SK-N-SH (cell line): Measurements from ENCODE around the gene LIMK2. TPM values are rescaled to one million over a fixed set of nuclear protein-coding genes. Genes with fewer than 3 reads are reported as not detected.

ENCODE experiments used
- CTCF ChIA-PET: fragments of 300-600, 350-600 bp; formaldehyde crosslinking; extraction: SDS; loops from one replicate; lab custom pipeline; 2021; lab: Yijun Ruan, JAX
- POLR2A ChIA-PET: fragments of 350-600 bp; sonication (Branson Sonifier 250); formaldehyde crosslinking; extraction: SDS; loops from one replicate; lab custom pipeline; 2020; ENCODE audit warnings: antibody characterized with exemption, inconsistent platforms; lab: Yijun Ruan, JAX
- DNase-seq: peaks from one replicate; pipeline ENCODE4 v3.0.0; 2012
- H2AFZ ChIP-seq: fragments of 200-600 bp; sonication (generic); 2 replicates; pipeline ENCODE4 v1.8.1; 2016; ENCODE audit warnings: antibody characterized with exemption, mild to moderate bottlenecking, low read depth
- H3F3A ChIP-seq: fragments of 200-600 bp; sonication (generic); replicated peaks from 2 replicates; pipeline ENCODE3; 2016; ENCODE audit warnings: antibody characterized with exemption, mild to moderate bottlenecking; ENCODE audit not compliant: insufficient read depth
- H3K27ac ChIP-seq, 2 experiments: fragments of 200-500 bp in 1 of 2; fragments of 200-600 bp in 1 of 2; sonication (Bioruptor generic) in 1 of 2; sonication (generic), shearing (Covaris generic) in 1 of 2; 2 replicates each; pipeline versions ENCODE4 v1.5.1 to v1.6.1; 2014 to 2016; ENCODE audit warnings: low read depth in 2 of 2, inconsistent platforms in 1 of 2, low read length in 1 of 2, mild to moderate bottlenecking in 1 of 2, mixed read lengths in 1 of 2
- H3K27me3 ChIP-seq: fragments of 200-600 bp; sonication (generic), shearing (Covaris generic); 2 replicates; pipeline ENCODE4 v1.6.1; 2016; ENCODE audit warnings: mixed run types; ENCODE audit not compliant: insufficient read depth
- H3K36me3 ChIP-seq, 2 experiments: fragments of 200-500 bp in 1 of 2; fragments of 200-600 bp in 1 of 2; sonication (Bioruptor generic) in 1 of 2; sonication (generic) in 1 of 2; replicated peaks in 1 of 2; 2 replicates each; pipeline versions ENCODE3 to v1.5.1; 2014 to 2016; ENCODE audit warnings: low read length in 1 of 2, mild to moderate bottlenecking in 1 of 2; ENCODE audit not compliant: insufficient read depth in 2 of 2, control insufficient read depth in 1 of 2
- H3K4me1 ChIP-seq, 2 experiments: fragments of 200-500 bp in 1 of 2; fragments of 200-600 bp in 1 of 2; sonication (Bioruptor generic) in 1 of 2; sonication (generic), shearing (Covaris generic) in 1 of 2; 2 replicates each; pipeline versions ENCODE4 v1.5.1 to v1.6.1; 2014 to 2016; ENCODE audit warnings: low read depth in 1 of 2, low read length in 1 of 2, mixed run types in 1 of 2; ENCODE audit not compliant: insufficient read depth in 2 of 2, control insufficient read depth in 1 of 2
- H3K4me2 ChIP-seq: fragments of 200-600 bp; sonication (generic), shearing (Covaris generic); 2 replicates; pipeline ENCODE4 v1.6.1; 2017; ENCODE audit warnings: mixed run types
- H3K4me3 ChIP-seq, 2 experiments: fragments of 200-500 bp in 1 of 2; fragments of 200-600 bp in 1 of 2; sonication (Bioruptor generic) in 1 of 2; sonication (generic), shearing (Covaris generic) in 1 of 2; 2 replicates each; pipeline versions ENCODE4 v1.5.1 to v1.8.1; 2014 to 2016; ENCODE audit warnings: low read depth in 2 of 2, inconsistent platforms in 1 of 2, low read length in 1 of 2, mild to moderate bottlenecking in 1 of 2, mixed read lengths in 1 of 2, moderate library complexity in 1 of 2
- H3K79me2 ChIP-seq: fragments of 200-600 bp; sonication (generic); 2 replicates; pipeline ENCODE4 v1.8.1; 2017; ENCODE audit warnings: mild to moderate bottlenecking; ENCODE audit not compliant: insufficient read depth
- H3K9ac ChIP-seq: fragments of 200-600 bp; sonication (generic); 2 replicates; pipeline ENCODE4 v1.6.1; 2017; ENCODE audit warnings: mixed run types
- H3K9me2 ChIP-seq: fragments of 200-600 bp; sonication (generic); 2 replicates; pipeline ENCODE4 v1.6.1; 2017; ENCODE audit warnings: mixed run types
- H3K9me3 ChIP-seq: fragments of 200-600 bp; sonication (generic); 2 replicates; pipeline ENCODE4 v1.6.1; 2017; ENCODE audit warnings: mixed run types, mild to moderate bottlenecking, moderate library complexity
- H4K20me1 ChIP-seq: fragments of 200-600 bp; sonication (generic); 2 replicates; pipeline ENCODE4 v1.6.1; 2017; ENCODE audit warnings: mild to moderate bottlenecking, mixed run types; ENCODE audit not compliant: insufficient read depth
- CHD2 ChIP-seq: fragments of 150-350 bp; IDR thresholded peaks from 2 replicates; pipeline ENCODE4 v1.6.1; 2018; ENCODE audit warnings: low read length; ENCODE audit not compliant: partially characterized antibody
- EP300 ChIP-seq, 2 experiments: IDR thresholded peaks; 2 replicates each; pipeline versions ENCODE4 v1.4.0 to v1.6.1; 2012; ENCODE audit warnings: borderline replicate concordance in 1 of 2, low read depth in 1 of 2, low read length in 1 of 2
- FOSL2 ChIP-seq: IDR thresholded peaks from 2 replicates; pipeline ENCODE4 v1.4.0; 2012; ENCODE audit warnings: low read depth, mild to moderate bottlenecking, moderate library complexity, borderline replicate concordance
- GABPA ChIP-seq: IDR thresholded peaks from 2 replicates; pipeline ENCODE4 v1.4.0; 2012; ENCODE audit warnings: low read depth, mild to moderate bottlenecking
- MEF2A ChIP-seq: IDR thresholded peaks from 2 replicates; pipeline ENCODE4 v1.4.0; 2012; ENCODE audit warnings: low read depth, borderline replicate concordance
- NRF1 ChIP-seq: IDR thresholded peaks from 2 replicates; pipeline ENCODE4 v1.6.1; 2012; ENCODE audit warnings: low read depth, mild to moderate bottlenecking, low read length
- POLR2AphosphoS5 ChIP-seq: IDR thresholded peaks from 2 replicates; pipeline ENCODE4 v1.6.1; 2012; ENCODE audit warnings: low read depth, low read length
- RFX5 ChIP-seq: IDR thresholded peaks from 2 replicates; pipeline ENCODE4 v1.6.1; 2012; ENCODE audit warnings: mild to moderate bottlenecking, improper control_type of control experiment, low read length
- RXRA ChIP-seq: IDR thresholded peaks from 2 replicates; pipeline ENCODE4 v1.4.0; 2012; ENCODE audit warnings: low read depth, mild to moderate bottlenecking, borderline replicate concordance
- SIN3A ChIP-seq: IDR thresholded peaks from 2 replicates; pipeline ENCODE4 v1.6.1; 2012; ENCODE audit warnings: low read depth, mild to moderate bottlenecking, low read length, moderate library complexity, borderline replicate concordance
- TEAD4 ChIP-seq: IDR thresholded peaks from 2 replicates; pipeline ENCODE4 v1.4.0; 2012; ENCODE audit warnings: mild to moderate bottlenecking, borderline replicate concordance; ENCODE audit not compliant: insufficient read depth
- WGBS: methylation state at CpG from one replicate; pipeline ENCODE4 v1.1.6; 2017; ENCODE audit warnings: low lambda C conversion rate; 5-methylcytosine and 5-hydroxymethylcytosine counted together
- polyA plus RNA-seq, 3 experiments: library from polyadenylated mRNA; depleted of rRNA; stranded (reverse); fragments of >200 nt; gene quantifications; 2 replicates each; pipeline ENCODE4 v1.2.3, GENCODE V29; 2012
- TF ChIP-seq, protein P1 (sequence below): fragments of 200-600 bp; sonication (generic); IDR thresholded peaks from 2 replicates; pipeline ENCODE4 v1.6.1; 2017; ENCODE audit warnings: antibody characterized with exemption, mild to moderate bottlenecking, moderate library complexity
- TF ChIP-seq, protein P2 (sequence below): fragments of 150-350 bp; IDR thresholded peaks from 2 replicates; pipeline ENCODE4 v1.6.1; 2017; ENCODE audit warnings: antibody characterized with exemption, low read length, low read depth, borderline replicate concordance
- TF ChIP-seq, protein P3 (sequence below): IDR thresholded peaks from 2 replicates; pipeline ENCODE4 v1.6.1; 2012; ENCODE audit warnings: mild to moderate bottlenecking, low read depth, low read length, moderate library complexity
- TF ChIP-seq, protein P4 (sequence below): IDR thresholded peaks from 2 replicates; pipeline ENCODE4 v1.4.0; 2012; ENCODE audit warnings: low read depth

The LIMK2 gene
- polyA plus RNA-seq, 1 of the 3 experiments (the other 2 are of a cell fraction): 9.8 TPM

DNA sequence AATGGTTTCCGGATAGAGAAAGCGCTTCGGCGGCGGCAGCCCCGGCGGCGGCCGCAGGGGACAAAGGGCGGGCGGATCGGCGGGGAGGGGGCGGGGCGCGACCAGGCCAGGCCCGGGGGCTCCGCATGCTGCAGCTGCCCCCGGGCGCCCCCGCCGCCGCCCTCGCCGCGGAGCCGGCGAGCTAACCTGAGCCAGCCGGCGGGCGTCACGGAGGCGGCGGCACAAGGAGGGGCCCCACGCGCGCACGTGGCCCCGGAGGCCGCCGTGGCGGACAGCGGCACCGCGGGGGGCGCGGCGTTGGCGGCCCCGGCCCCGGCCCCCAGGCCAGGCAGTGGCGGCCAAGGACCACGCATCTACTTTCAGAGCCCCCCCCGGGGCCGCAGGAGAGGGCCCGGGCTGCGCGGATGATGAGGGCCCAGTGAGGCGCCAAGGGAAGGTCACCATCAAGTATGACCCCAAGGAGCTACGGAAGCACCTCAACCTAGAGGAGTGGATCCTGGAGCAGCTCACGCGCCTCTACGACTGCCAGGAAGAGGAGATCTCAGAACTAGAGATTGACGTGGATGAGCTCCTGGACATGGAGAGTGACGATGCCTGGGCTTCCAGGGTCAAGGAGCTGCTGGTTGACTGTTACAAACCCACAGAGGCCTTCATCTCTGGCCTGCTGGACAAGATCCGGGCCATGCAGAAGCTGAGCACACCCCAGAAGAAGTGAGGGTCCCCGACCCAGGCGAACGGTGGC lies 64.5 kb downstream of the LIMK2 start:
- Histone ChIP-seq H4K20me1 (no peaks in the 10 kb centered on the region), H3K9me2 (no peaks in the 10 kb centered on the region), H3K27me3 (no peaks in the 10 kb centered on the region), H3K9ac (no peak overlapping the region), H3K27ac (no peak overlapping the region), H3K4me2 (no peak overlapping the region), H3K9me3 (no peaks in the 10 kb centered on the region), H3K4me3 (no peak overlapping the region), H3K36me3 (peaks cover 39 to 65% of the 10 kb centered on the region in 2 experiments), H3K79me2 (no peaks in the 10 kb centered on the region), H2AFZ (no peak overlapping the region), H3F3A (peaks cover 14% of the 10 kb centered on the region), H3K4me1 (no peaks in the 10 kb centered on the region; a peak in 1 of 4 replicates)
- no peak for TF ChIP-seq CHD2
- TF ChIP-seq, protein P1, sequence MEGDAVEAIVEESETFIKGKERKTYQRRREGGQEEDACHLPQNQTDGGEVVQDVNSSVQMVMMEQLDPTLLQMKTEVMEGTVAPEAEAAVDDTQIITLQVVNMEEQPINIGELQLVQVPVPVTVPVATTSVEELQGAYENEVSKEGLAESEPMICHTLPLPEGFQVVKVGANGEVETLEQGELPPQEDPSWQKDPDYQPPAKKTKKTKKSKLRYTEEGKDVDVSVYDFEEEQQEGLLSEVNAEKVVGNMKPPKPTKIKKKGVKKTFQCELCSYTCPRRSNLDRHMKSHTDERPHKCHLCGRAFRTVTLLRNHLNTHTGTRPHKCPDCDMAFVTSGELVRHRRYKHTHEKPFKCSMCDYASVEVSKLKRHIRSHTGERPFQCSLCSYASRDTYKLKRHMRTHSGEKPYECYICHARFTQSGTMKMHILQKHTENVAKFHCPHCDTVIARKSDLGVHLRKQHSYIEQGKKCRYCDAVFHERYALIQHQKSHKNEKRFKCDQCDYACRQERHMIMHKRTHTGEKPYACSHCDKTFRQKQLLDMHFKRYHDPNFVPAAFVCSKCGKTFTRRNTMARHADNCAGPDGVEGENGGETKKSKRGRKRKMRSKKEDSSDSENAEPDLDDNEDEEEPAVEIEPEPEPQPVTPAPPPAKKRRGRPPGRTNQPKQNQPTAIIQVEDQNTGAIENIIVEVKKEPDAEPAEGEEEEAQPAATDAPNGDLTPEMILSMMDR: no peak
- TF ChIP-seq, protein P2, sequence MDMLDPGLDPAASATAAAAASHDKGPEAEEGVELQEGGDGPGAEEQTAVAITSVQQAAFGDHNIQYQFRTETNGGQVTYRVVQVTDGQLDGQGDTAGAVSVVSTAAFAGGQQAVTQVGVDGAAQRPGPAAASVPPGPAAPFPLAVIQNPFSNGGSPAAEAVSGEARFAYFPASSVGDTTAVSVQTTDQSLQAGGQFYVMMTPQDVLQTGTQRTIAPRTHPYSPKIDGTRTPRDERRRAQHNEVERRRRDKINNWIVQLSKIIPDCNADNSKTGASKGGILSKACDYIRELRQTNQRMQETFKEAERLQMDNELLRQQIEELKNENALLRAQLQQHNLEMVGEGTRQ: no peak
- TF ChIP-seq RXRA: no peak
- TF ChIP-seq NRF1: no peak
- TF ChIP-seq, protein P3, sequence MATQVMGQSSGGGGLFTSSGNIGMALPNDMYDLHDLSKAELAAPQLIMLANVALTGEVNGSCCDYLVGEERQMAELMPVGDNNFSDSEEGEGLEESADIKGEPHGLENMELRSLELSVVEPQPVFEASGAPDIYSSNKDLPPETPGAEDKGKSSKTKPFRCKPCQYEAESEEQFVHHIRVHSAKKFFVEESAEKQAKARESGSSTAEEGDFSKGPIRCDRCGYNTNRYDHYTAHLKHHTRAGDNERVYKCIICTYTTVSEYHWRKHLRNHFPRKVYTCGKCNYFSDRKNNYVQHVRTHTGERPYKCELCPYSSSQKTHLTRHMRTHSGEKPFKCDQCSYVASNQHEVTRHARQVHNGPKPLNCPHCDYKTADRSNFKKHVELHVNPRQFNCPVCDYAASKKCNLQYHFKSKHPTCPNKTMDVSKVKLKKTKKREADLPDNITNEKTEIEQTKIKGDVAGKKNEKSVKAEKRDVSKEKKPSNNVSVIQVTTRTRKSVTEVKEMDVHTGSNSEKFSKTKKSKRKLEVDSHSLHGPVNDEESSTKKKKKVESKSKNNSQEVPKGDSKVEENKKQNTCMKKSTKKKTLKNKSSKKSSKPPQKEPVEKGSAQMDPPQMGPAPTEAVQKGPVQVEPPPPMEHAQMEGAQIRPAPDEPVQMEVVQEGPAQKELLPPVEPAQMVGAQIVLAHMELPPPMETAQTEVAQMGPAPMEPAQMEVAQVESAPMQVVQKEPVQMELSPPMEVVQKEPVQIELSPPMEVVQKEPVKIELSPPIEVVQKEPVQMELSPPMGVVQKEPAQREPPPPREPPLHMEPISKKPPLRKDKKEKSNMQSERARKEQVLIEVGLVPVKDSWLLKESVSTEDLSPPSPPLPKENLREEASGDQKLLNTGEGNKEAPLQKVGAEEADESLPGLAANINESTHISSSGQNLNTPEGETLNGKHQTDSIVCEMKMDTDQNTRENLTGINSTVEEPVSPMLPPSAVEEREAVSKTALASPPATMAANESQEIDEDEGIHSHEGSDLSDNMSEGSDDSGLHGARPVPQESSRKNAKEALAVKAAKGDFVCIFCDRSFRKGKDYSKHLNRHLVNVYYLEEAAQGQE: no peak
- TF ChIP-seq EP300 (IDR thresholded peaks at IDR 0.05; ENCODE audit: borderline replicate concordance in 1 of 2, low read depth in 1 of 2, low read length in 1 of 2): no peak
- TF ChIP-seq POLR2AphosphoS5: no peak
- TF ChIP-seq, protein P4, sequence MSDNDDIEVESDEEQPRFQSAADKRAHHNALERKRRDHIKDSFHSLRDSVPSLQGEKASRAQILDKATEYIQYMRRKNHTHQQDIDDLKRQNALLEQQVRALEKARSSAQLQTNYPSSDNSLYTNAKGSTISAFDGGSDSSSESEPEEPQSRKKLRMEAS: no peak
- TF ChIP-seq SIN3A: no peak
- TF ChIP-seq MEF2A: no peak
- no peak for TF ChIP-seq FOSL2
- no peak for TF ChIP-seq RFX5
- TF ChIP-seq TEAD4: no peak
- no peak for TF ChIP-seq GABPA
- WGBS: 94% methylated on average over 35 of the region's 69 CpGs
- ChIA-PET POLR2A (interaction anchor here (0.6 kb wide), 1 partner anchor 29 kb away, joined by 3 read pairs; no protein-coding TSS in a partner anchor), CTCF (interaction anchor here (1.2 to 1.4 kb wide), 2 partner anchors 19 to 64 kb away, joined by 3 to 4 read pairs; no protein-coding TSS in a partner anchor)
- DNase-seq: no peak
